ENCODE results near the gene SLC8A1. TPM values are rescaled to one million over a fixed set of nuclear protein-coding genes. Genes with fewer than 3 reads are reported as not detected.

SLC8A1 gene
- total and polyA plus RNA-seq, 2 donors (not counting 1 experiment from before 2014, with no cell fraction given) = 17.4 to 109 TPM

GRCh38 chr2:40471866-40472265 lies 20.0 kb upstream of the SLC8A1 start:
- H3K4me2 ChIP-seq (ENCODE audit: extremely low read depth, insufficient read depth, low read length) = no peak overlapping the region
- no peaks in the 10 kb centered on the region for H3K4me1 ChIP-seq (ENCODE audit: control insufficient read depth, extremely low read depth, insufficient read depth, low read length)
- no peak overlapping the region for H3K27ac ChIP-seq (ENCODE audit: insufficient read depth, low read length)
- no peak overlapping the region for H2AFZ ChIP-seq (ENCODE audit: low read length)
- no peak overlapping the region for H3K4me3 ChIP-seq (replicated peaks in 1 of 4; ENCODE audit: control extremely low read depth in 1 of 4, insufficient read depth in 1 of 4, low read depth in 3 of 4, low read length in 4 of 4)
- H3K79me2 ChIP-seq (ENCODE audit: control insufficient read depth, insufficient read depth, low read length) = no peaks in the 10 kb centered on the region
- no peak overlapping the region for H3K9ac ChIP-seq (ENCODE audit: insufficient read depth, low read length)
- DNase-seq (ENCODE audit: low read depth in 2 of 2) = no peak
- H3K27me3 ChIP-seq (ENCODE audit: control insufficient read depth, insufficient read depth, low read length) = no peaks in the 10 kb centered on the region
- no peaks in the 10 kb centered on the region for H4K20me1 ChIP-seq (ENCODE audit: control insufficient read depth, extremely low read depth, insufficient read depth, low read length)
- TF ChIP-seq, protein P1, sequence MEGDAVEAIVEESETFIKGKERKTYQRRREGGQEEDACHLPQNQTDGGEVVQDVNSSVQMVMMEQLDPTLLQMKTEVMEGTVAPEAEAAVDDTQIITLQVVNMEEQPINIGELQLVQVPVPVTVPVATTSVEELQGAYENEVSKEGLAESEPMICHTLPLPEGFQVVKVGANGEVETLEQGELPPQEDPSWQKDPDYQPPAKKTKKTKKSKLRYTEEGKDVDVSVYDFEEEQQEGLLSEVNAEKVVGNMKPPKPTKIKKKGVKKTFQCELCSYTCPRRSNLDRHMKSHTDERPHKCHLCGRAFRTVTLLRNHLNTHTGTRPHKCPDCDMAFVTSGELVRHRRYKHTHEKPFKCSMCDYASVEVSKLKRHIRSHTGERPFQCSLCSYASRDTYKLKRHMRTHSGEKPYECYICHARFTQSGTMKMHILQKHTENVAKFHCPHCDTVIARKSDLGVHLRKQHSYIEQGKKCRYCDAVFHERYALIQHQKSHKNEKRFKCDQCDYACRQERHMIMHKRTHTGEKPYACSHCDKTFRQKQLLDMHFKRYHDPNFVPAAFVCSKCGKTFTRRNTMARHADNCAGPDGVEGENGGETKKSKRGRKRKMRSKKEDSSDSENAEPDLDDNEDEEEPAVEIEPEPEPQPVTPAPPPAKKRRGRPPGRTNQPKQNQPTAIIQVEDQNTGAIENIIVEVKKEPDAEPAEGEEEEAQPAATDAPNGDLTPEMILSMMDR (conservative IDR thresholded peaks at IDR 0.05 in 1 of 2, IDR thresholded peaks at IDR 0.05 in 1 of 2; ENCODE audit: low read depth in 1 of 2, low read length in 2 of 2) = no peak
- TF ChIP-seq EZH2 (IDR thresholded peaks at IDR 0.05; ENCODE audit: low read length, missing control alignments) = no peak
- H3K9me3 ChIP-seq (ENCODE audit: control insufficient read depth, insufficient read depth, low read depth, low read length) = no peaks in the 10 kb centered on the region
- H3K36me3 ChIP-seq (ENCODE audit: control insufficient read depth, insufficient read depth, low read length) = no peaks in the 10 kb centered on the region

DNA sequence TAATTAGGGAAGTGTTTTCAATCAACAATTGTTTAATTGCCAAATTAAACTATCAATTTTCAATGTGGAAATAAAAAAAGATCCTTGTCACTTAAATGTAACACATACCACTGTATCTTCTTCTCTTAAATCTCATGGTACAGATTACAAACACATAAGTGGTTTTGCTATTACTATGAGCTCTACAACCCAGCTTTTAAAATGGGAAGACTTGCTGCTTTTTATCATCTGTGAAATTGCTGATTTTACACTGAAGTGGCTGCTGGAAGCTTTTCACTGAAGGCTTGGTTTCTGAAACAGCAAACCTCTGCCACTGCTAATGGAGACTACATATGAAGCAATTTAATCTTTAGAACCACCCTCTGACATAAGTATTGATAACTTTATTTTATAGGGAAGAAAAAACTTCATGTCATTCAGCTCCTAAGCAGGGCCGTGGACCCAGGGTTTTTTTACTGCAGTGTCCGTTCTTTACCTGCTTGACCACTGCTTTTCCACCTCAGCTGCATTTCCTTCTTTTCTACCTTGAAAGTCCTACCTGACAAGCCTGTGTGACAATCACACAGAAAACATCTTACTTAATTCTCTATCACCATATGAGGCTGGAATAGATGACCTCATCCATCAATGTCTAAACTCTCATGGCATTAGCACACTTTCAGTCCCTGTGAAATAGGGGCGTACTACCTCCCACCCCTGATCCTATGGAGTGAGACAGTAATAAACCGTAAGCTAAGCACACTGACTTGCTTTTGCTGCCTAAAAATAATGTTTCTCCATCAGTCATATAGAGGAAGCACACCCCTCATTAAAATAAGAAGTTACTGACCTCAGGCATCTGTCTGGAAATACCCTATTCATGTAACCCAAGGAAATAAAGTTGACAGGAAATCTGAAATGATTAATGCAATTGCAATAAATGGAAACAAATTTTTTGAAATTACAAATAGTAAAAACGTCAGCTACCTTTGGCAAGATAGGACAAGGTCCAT lies 19.2 kb upstream of the SLC8A1 start:
- TF ChIP-seq EZH2 (IDR thresholded peaks at IDR 0.05; ENCODE audit: low read length, missing control alignments) = no peak
- TF ChIP-seq, protein P1 (conservative IDR thresholded peaks at IDR 0.05 in 1 of 2, IDR thresholded peaks at IDR 0.05 in 1 of 2; ENCODE audit: low read depth in 1 of 2, low read length in 2 of 2) = no peak
- no peaks in the 10 kb centered on the region for H3K4me1 ChIP-seq (ENCODE audit: control insufficient read depth, extremely low read depth, insufficient read depth, low read length)
- H3K27me3 ChIP-seq (ENCODE audit: control insufficient read depth, insufficient read depth, low read length) = no peaks in the 10 kb centered on the region
- H3K9ac ChIP-seq (ENCODE audit: insufficient read depth, low read length) = no peak overlapping the region
- no peaks in the 10 kb centered on the region for H4K20me1 ChIP-seq (ENCODE audit: control insufficient read depth, extremely low read depth, insufficient read depth, low read length)
- no peaks in the 10 kb centered on the region for H3K9me3 ChIP-seq (ENCODE audit: control insufficient read depth, insufficient read depth, low read depth, low read length)
- H3K4me2 ChIP-seq (ENCODE audit: extremely low read depth, insufficient read depth, low read length) = no peak overlapping the region
- H2AFZ ChIP-seq (ENCODE audit: low read length) = no peak overlapping the region
- no peak for DNase-seq (ENCODE audit: low read depth in 2 of 2)
- no peaks in the 10 kb centered on the region for H3K36me3 ChIP-seq (ENCODE audit: control insufficient read depth, insufficient read depth, low read length)
- H3K4me3 ChIP-seq (replicated peaks in 1 of 4; ENCODE audit: control extremely low read depth in 1 of 4, insufficient read depth in 1 of 4, low read depth in 3 of 4, low read length in 4 of 4) = no peak overlapping the region
- no peak overlapping the region for H3K27ac ChIP-seq (ENCODE audit: insufficient read depth, low read length)
- H3K79me2 ChIP-seq (ENCODE audit: control insufficient read depth, insufficient read depth, low read length) = no peaks in the 10 kb centered on the region

GRCh38 chr2:40466935-40467572 lies 15.2 kb upstream of the SLC8A1 start:
- DNase-seq (ENCODE audit: low read depth in 2 of 2) = no peak
- TF ChIP-seq EZH2 (IDR thresholded peaks at IDR 0.05; ENCODE audit: low read length, missing control alignments) = no peak
- TF ChIP-seq, protein P1 (conservative IDR thresholded peaks at IDR 0.05 in 1 of 2, IDR thresholded peaks at IDR 0.05 in 1 of 2; ENCODE audit: low read depth in 1 of 2, low read length in 2 of 2) = no peak
- Histone ChIP-seq H3K4me1 (ENCODE audit: control insufficient read depth, extremely low read depth, insufficient read depth, low read length) (no peaks in the 10 kb centered on the region), H3K4me3 (replicated peaks in 1 of 4; ENCODE audit: control extremely low read depth in 1 of 4, insufficient read depth in 1 of 4, low read depth in 3 of 4, low read length in 4 of 4) (no peak overlapping the region), H3K79me2 (ENCODE audit: control insufficient read depth, insufficient read depth, low read length) (no peaks in the 10 kb centered on the region), H2AFZ (ENCODE audit: low read length) (no peak overlapping the region), H4K20me1 (ENCODE audit: control insufficient read depth, extremely low read depth, insufficient read depth, low read length) (no peaks in the 10 kb centered on the region), H3K9ac (ENCODE audit: insufficient read depth, low read length) (no peak overlapping the region), H3K9me3 (ENCODE audit: control insufficient read depth, insufficient read depth, low read depth, low read length) (no peaks in the 10 kb centered on the region), H3K4me2 (ENCODE audit: extremely low read depth, insufficient read depth, low read length) (no peak overlapping the region), H3K27ac (ENCODE audit: insufficient read depth, low read length) (no peak overlapping the region), H3K36me3 (ENCODE audit: control insufficient read depth, insufficient read depth, low read length) (no peaks in the 10 kb centered on the region), H3K27me3 (ENCODE audit: control insufficient read depth, insufficient read depth, low read length) (no peaks in the 10 kb centered on the region)
